Measurements from ENCODE around the gene FTSJ3.

FTSJ3 gene

DNA sequence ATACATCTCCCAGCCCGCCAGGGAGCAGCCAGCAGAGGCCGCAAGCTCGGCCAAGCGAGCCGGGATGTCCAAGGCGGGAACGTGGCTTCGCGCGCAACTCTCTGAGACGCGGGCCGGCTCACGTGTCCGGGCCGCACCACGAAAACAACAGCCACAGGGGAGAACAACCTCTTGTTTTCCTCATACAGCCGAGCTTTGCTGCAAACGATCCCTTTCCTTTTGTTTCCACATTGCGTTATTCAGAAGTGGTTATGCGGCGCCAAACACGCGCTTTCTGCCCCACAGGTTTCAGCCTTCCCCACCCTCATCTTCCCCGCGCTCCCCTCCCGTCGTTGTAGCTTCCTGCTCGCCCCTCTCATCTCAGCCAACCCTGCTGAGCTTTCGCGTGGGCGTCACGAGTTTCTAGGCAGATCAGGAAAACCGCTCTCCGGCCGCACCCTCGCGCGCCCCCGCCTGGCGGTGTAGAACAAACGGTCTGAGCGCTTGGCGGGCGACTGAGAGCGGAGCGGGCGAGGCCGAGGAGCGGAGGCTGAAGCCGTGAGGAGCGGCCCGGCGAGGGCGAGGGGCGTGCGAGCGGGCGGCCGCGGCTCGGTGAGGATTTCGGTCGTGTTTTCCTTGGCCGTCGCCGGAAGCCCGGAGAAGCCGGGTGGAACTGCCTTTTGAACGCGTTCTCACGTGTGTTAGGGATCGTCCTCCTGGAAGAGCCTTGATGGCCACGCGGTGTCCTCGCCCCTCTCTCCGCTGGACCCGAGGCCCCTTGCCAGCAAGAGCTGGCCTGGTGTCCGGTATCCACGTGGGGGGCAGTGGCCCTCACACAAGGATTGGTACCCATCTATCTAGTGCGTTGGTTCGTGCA is 21.6 kb upstream of the FTSJ3 start:
- TF ChIP-seq CEBPB (IDR thresholded peaks at IDR 0.05) = no peak
- no peak for TF ChIP-seq YY1 (IDR thresholded peaks at IDR 0.05; ENCODE audit: low read depth)
- TF ChIP-seq, protein P1, sequence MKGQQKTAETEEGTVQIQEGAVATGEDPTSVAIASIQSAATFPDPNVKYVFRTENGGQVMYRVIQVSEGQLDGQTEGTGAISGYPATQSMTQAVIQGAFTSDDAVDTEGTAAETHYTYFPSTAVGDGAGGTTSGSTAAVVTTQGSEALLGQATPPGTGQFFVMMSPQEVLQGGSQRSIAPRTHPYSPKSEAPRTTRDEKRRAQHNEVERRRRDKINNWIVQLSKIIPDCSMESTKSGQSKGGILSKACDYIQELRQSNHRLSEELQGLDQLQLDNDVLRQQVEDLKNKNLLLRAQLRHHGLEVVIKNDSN (IDR thresholded peaks at IDR 0.05) = peak; percentile 93
- TF ChIP-seq, protein P2, sequence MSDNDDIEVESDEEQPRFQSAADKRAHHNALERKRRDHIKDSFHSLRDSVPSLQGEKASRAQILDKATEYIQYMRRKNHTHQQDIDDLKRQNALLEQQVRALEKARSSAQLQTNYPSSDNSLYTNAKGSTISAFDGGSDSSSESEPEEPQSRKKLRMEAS (IDR thresholded peaks at IDR 0.05) = peak; percentile 100
- TF ChIP-seq ZBTB7A (IDR thresholded peaks at IDR 0.05; ENCODE audit: low read depth) = no peak
- TF ChIP-seq TAF1 (IDR thresholded peaks at IDR 0.05; ENCODE audit: low read depth) = no peak
- TF ChIP-seq EP300 (IDR thresholded peaks at IDR 0.05; ENCODE audit: borderline replicate concordance) = peak; percentile 17; the same call in 1 of the 2 replicates
- TF ChIP-seq TEAD4 (IDR thresholded peaks at IDR 0.05) = no peak
- TF ChIP-seq EGR1 (IDR thresholded peaks at IDR 0.05) = no peak
- TF ChIP-seq CREB1 (IDR thresholded peaks at IDR 0.05; ENCODE audit: low read depth) = peak; percentile 87
- no peak for TF ChIP-seq NFIC (IDR thresholded peaks at IDR 0.05)
- TF ChIP-seq TCF12 (IDR thresholded peaks at IDR 0.05; ENCODE audit: low read depth) = 0 out of 2 replicates have a peak, but pooled peaks have one; percentile 40
- TF ChIP-seq, protein P3, sequence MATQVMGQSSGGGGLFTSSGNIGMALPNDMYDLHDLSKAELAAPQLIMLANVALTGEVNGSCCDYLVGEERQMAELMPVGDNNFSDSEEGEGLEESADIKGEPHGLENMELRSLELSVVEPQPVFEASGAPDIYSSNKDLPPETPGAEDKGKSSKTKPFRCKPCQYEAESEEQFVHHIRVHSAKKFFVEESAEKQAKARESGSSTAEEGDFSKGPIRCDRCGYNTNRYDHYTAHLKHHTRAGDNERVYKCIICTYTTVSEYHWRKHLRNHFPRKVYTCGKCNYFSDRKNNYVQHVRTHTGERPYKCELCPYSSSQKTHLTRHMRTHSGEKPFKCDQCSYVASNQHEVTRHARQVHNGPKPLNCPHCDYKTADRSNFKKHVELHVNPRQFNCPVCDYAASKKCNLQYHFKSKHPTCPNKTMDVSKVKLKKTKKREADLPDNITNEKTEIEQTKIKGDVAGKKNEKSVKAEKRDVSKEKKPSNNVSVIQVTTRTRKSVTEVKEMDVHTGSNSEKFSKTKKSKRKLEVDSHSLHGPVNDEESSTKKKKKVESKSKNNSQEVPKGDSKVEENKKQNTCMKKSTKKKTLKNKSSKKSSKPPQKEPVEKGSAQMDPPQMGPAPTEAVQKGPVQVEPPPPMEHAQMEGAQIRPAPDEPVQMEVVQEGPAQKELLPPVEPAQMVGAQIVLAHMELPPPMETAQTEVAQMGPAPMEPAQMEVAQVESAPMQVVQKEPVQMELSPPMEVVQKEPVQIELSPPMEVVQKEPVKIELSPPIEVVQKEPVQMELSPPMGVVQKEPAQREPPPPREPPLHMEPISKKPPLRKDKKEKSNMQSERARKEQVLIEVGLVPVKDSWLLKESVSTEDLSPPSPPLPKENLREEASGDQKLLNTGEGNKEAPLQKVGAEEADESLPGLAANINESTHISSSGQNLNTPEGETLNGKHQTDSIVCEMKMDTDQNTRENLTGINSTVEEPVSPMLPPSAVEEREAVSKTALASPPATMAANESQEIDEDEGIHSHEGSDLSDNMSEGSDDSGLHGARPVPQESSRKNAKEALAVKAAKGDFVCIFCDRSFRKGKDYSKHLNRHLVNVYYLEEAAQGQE (IDR thresholded peaks at IDR 0.05; ENCODE audit: low read depth) = no peak
- no peak for TF ChIP-seq FOXM1 (IDR thresholded peaks at IDR 0.05; ENCODE audit: borderline replicate concordance, low read depth)
- no peak for TF ChIP-seq RAD21 (IDR thresholded peaks at IDR 0.05; ENCODE audit: low read depth)

DNA sequence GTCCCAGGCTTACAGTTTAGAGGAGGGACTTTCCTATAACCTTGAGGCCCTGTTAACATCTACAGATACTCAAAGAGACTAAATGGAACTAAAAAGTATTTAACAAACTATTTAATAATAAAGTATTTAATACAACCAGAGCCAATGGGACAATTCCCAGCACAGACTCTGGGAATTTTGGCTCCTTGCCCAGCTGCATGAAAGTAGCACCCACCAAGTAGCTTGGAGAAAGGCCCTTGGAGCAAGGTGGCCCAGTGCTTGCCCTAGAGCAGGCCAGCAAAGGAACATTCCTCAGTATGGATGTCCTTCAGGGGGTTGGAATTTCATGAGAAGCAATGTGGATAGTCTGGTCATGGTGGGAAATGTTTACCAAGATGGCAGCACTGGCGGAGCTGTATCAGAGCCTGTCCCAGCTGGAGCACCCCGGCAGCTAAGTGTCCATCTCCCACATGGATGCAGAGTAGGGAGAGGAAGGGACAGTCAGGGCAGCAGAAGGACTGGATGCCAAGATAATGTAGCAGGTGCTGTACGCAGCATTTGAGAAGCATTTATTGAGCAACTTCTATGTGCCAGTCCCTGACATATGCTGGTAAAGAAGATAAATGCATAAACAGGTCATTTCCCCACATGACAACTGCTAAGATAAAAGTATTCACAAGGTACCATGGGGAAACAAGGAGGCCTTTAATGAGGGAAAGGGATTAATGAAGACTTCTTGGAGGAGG is 20.2 kb upstream of the FTSJ3 start:
- TF ChIP-seq, protein P1 (IDR thresholded peaks at IDR 0.05) = no peak

DNA sequence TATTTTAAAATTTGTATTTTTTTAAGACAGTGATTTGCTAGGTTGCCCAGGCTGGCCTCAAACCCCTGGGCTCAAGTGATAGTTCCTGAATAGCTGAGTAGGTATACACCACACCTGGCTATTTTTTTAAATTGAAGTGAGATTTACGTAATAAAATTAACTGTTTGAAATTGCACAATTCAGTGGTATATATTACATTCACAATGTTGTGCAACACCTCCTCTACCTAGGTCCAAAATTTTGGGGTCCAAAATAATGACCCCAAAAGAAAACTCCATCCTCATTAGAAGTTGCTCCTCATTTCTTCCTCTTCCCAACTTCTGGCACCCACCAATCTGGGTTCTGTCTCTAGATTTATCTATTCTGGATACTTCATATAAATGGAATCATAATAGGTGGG is 18.0 kb upstream of the FTSJ3 start:
- TF ChIP-seq EP300 (IDR thresholded peaks at IDR 0.05; ENCODE audit: borderline replicate concordance) (no peak), YY1 (IDR thresholded peaks at IDR 0.05; ENCODE audit: low read depth) (no peak), TAF1 (IDR thresholded peaks at IDR 0.05; ENCODE audit: low read depth) (no peak), RAD21 (IDR thresholded peaks at IDR 0.05; ENCODE audit: low read depth) (no peak)
- TF ChIP-seq, protein P2 (IDR thresholded peaks at IDR 0.05) = no peak

DNA sequence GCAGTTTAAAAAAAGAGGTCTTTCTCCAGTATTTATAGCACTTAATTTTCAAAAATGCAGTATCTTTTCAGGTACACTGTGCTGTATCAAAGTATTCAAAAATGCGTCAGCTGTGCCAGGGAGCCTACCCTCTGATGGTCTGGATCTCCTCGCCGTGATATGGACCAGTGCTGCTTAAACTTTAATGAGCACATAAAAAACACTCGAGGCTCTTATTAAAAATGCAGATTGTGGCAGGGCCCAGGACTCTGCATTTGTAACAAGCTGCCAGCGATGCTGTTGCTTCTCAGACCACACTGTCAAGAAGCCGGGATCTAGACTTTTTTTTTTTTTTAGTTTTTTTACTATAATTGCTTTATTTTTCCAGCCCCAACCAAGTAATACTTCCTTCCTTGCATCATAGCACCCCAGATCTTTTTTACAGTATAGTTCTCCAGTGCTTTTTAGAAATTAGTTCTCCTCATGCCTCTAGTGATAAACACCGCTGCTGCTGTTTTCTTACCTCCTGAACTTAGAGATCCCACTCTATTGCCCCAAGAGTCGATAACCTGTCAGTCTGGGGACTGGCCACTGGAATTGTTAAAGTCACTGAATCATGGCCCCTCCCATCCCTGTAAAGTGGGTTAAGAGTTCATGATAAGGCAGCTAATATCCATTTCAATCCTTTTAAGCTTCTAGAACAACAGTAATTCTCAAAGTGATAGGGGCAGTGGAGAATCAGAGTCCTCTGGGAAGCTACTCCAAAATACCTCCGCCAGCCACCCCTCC is 16.6 kb upstream of the FTSJ3 start:
- TF ChIP-seq, protein P2 (IDR thresholded peaks at IDR 0.05) = no peak
- TF ChIP-seq ZBTB7A (IDR thresholded peaks at IDR 0.05; ENCODE audit: low read depth) (no peak), FOXM1 (IDR thresholded peaks at IDR 0.05; ENCODE audit: borderline replicate concordance, low read depth) (no peak), RAD21 (IDR thresholded peaks at IDR 0.05; ENCODE audit: low read depth) (no peak), NFIC (IDR thresholded peaks at IDR 0.05) (no peak), TCF12 (IDR thresholded peaks at IDR 0.05; ENCODE audit: low read depth) (no peak), EP300 (IDR thresholded peaks at IDR 0.05; ENCODE audit: borderline replicate concordance) (no peak), TAF1 (IDR thresholded peaks at IDR 0.05; ENCODE audit: low read depth) (no peak), TEAD4 (IDR thresholded peaks at IDR 0.05) (no peak)

DNA sequence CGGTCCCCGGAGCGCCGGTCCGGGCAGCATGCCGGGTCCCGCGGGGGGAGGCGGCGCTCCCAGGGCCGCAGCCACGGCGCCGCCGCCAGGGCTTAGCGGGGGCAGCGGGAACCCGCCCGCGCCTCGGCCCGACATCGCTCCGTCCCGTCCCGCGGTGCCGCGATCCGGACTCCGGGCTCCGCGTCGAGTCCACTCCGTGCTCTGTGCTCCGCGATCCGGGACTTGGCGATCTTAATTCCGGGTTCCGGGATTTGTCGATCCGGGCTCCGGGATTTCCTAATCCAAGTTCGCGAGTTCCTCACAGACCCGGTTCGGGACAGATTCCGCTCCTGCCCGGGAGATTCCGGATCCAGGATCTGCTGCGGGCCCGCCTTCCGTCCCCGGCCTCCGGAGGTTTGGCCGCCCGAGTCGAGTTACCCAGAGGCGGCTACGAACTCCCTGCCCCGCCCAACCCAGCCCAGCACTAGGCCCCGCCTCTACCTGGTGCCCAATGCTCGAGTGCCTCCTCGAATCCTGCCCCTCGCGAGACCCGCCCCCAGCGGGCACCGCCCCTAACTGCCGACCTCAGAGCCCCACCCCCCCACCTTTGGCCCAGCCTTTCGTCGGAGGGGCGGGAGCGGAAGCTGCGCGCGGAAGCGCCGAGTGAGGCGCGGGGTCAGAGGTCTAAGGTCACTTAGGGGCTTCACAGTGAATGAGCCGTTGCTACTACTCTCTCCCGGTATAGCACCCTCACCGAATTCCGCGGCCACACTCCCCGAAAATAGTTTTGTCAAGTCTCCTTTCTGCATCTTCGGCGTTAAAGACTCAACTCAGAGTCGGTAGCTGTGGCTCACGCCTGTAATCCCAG is 15.3 kb upstream of the FTSJ3 start, which contains the start of gene SMARCD2:
TSS of gene SMARCD2 (minus strand) at position 146 of the 847 bp plus-strand sequence. CDS start at position 135, 11 bp downstream.
- TF ChIP-seq TAF1 (IDR thresholded peaks at IDR 0.05; ENCODE audit: low read depth) (peak; percentile 89), YY1 (IDR thresholded peaks at IDR 0.05; ENCODE audit: low read depth) (peak; percentile 81), TEAD4 (IDR thresholded peaks at IDR 0.05) (peak; percentile 78), NFIC (IDR thresholded peaks at IDR 0.05) (no peak), CREB1 (IDR thresholded peaks at IDR 0.05; ENCODE audit: low read depth) (peak; percentile 17; the same call in 1 of the 2 replicates), FOXM1 (IDR thresholded peaks at IDR 0.05; ENCODE audit: borderline replicate concordance, low read depth) (0 out of 2 replicates have a peak, but pooled peaks have one; percentile 61), EGR1 (IDR thresholded peaks at IDR 0.05) (peak; percentile 48; the same call in 1 of the 2 replicates), EP300 (IDR thresholded peaks at IDR 0.05; ENCODE audit: borderline replicate concordance) (0 out of 2 replicates have a peak, but pooled peaks have one; percentile 12), TCF12 (IDR thresholded peaks at IDR 0.05; ENCODE audit: low read depth) (peak; percentile 67; the same call in 1 of the 2 replicates), ZBTB7A (IDR thresholded peaks at IDR 0.05; ENCODE audit: low read depth) (no peak; the same call in 1 of the 2 replicates), RAD21 (IDR thresholded peaks at IDR 0.05; ENCODE audit: low read depth) (0 out of 2 replicates have a peak, but pooled peaks have one; percentile 4), CEBPB (IDR thresholded peaks at IDR 0.05) (peak; percentile 40; the same call in 1 of the 2 replicates)
- TF ChIP-seq, protein P3 (IDR thresholded peaks at IDR 0.05; ENCODE audit: low read depth) = 0 out of 2 replicates have a peak, but pooled peaks have one; percentile 10
- TF ChIP-seq, protein P1 (IDR thresholded peaks at IDR 0.05) = peak; percentile 49
- TF ChIP-seq, protein P2 (IDR thresholded peaks at IDR 0.05) = peak; percentile 45; the same call in 1 of the 2 replicates
